ENCODE measurements around the gene ARFGAP3. TPM values are rescaled to one million over a fixed set of nuclear protein-coding genes. Genes with fewer than 3 reads are reported as not detected.

Gene ARFGAP3
- total RNA-seq, 1 experiment from 2014 or later, result 16.9 TPM

GRCh38 chr22:42772647-42773046 lies 84.4 kb downstream of the ARFGAP3 start:
- CTCF ChIA-PET, result no interaction called here
- peaks cover 11% of the 10 kb centered on the region for H3K4me1 Mint-ChIP-seq
- no peaks in the 10 kb centered on the region for H3K9me3 Mint-ChIP-seq
- no peaks in the 10 kb centered on the region for H3K27me3 Mint-ChIP-seq (ENCODE audit: low read depth)
- TF ChIP-seq ZNF532 (CRISPR knock-in tag; IDR thresholded peaks at IDR 0.05; ENCODE audit: borderline replicate concordance), result no peak
- no peak for TF ChIP-seq ZNF512 (CRISPR knock-in tag; IDR thresholded peaks at IDR 0.05; ENCODE audit: borderline replicate concordance)
- no peaks in the 10 kb centered on the region for H3K36me3 Mint-ChIP-seq
- no peak for DNase-seq (ENCODE audit: low spot score)
- no peak overlapping the region for H3K27ac Mint-ChIP-seq
- no peak; the same call in 1 of the 2 replicates for ATAC-seq
- H3K4me3 Mint-ChIP-seq, result no peak overlapping the region
- POLR2A ChIA-PET, result no interaction called here

GRCh38 chr22:42770941-42771647 lies 86.0 kb downstream of the ARFGAP3 start:
- DNase-seq (ENCODE audit: low spot score) (no peak), ATAC-seq (no peak)
- H3K9me3 Mint-ChIP-seq, result no peaks in the 10 kb centered on the region
- no peaks in the 10 kb centered on the region for H3K27me3 Mint-ChIP-seq (ENCODE audit: low read depth)
- H3K36me3 Mint-ChIP-seq, result no peaks in the 10 kb centered on the region
- POLR2A ChIA-PET, result no interaction called here
- H3K27ac Mint-ChIP-seq, result 0 out of 2 replicates have a peak overlapping the region, but pooled peaks have one; percentile 9
- peaks cover 11% of the 10 kb centered on the region for H3K4me1 Mint-ChIP-seq
- H3K4me3 Mint-ChIP-seq, result no peak overlapping the region
- CTCF ChIA-PET, result interaction anchor here (1.0 kb wide), 1 partner anchor 10 kb away, joined by 3 read pairs; no protein-coding TSS in a partner anchor
- TF ChIP-seq PRDM15 (CRISPR knock-in tag; IDR thresholded peaks at IDR 0.05) (no peak), TEAD1 (CRISPR knock-in tag; IDR thresholded peaks at IDR 0.05) (no peak), CDX4 (CRISPR knock-in tag; IDR thresholded peaks at IDR 0.05; ENCODE audit: borderline replicate concordance) (no peak), HMGA2 (CRISPR knock-in tag; IDR thresholded peaks at IDR 0.05) (no peak), ZNF396 (CRISPR knock-in tag; IDR thresholded peaks at IDR 0.05; ENCODE audit: borderline replicate concordance) (no peak), AFF4 (CRISPR knock-in tag; IDR thresholded peaks at IDR 0.05; ENCODE audit: borderline replicate concordance) (no peak), E2F1 (CRISPR knock-in tag; IDR thresholded peaks at IDR 0.05) (no peak), USF1 (CRISPR knock-in tag; IDR thresholded peaks at IDR 0.05) (no peak), ZNF263 (CRISPR knock-in tag; IDR thresholded peaks at IDR 0.05; ENCODE audit: low read depth) (no peak), ATF1 (CRISPR knock-in tag; IDR thresholded peaks at IDR 0.05) (no peak), IRF2 (CRISPR knock-in tag; IDR thresholded peaks at IDR 0.05; ENCODE audit: borderline replicate concordance, low read depth) (no peak), JUN (CRISPR knock-in tag; IDR thresholded peaks at IDR 0.05) (no peak), NFE2L1 (CRISPR knock-in tag; IDR thresholded peaks at IDR 0.05) (no peak)

Data from WTC11 (cell line).